GM23248 (cell line): ENCODE measurements around the gene ZNF334.

Source experiments
- EZH2 ChIP-seq: fragments of 200-600 bp; sonication (generic); IDR thresholded peaks from 2 replicates; pipeline ENCODE4 v1.6.1; 2018; ENCODE audit warnings: antibody characterized with exemption, mild to moderate bottlenecking; ENCODE audit not compliant: insufficient read depth, poor library complexity, severe bottlenecking
- EZH2phosphoT487 ChIP-seq: fragments of 200-600 bp; sonication (generic); IDR thresholded peaks from 2 replicates; pipeline ENCODE4 v1.6.1; 2018; ENCODE audit warnings: antibody characterized with exemption, moderate library complexity, mild to moderate bottlenecking, low read depth; ENCODE audit not compliant: insufficient read depth

GRCh38 chr20:46551522-46552381 lies 38.4 kb upstream of the ZNF334 start:
- TF ChIP-seq EZH2 (no peak), EZH2phosphoT487 (no peak)
